A673 (cell line): ENCODE measurements around the gene FRMD4A. TPM values are rescaled to one million over a fixed set of nuclear protein-coding genes. Genes with fewer than 3 reads are reported as not detected.

Source experiments
- BruUV-seq: library from RNA; stranded (reverse); fragments of 400-500 nt; replicated peaks from 2 replicates; lab custom pipeline; 2021; lab: Mats Ljungman, UMichigan
- CTCF ChIA-PET: fragments of 300-600 bp; sonication (Branson Sonifier 250); formaldehyde crosslinking; loops from one replicate; lab custom pipeline; 2022; ENCODE audit warnings: antibody characterized with exemption; lab: Charles Lee
- POLR2A ChIA-PET: fragments of 300-600 bp; sonication (Branson Sonifier 250); formaldehyde crosslinking; loops from one replicate; lab custom pipeline; 2022; ENCODE audit warnings: antibody characterized with exemption; ENCODE audit not compliant: low non-redundant PET; lab: Charles Lee
- DNase-seq: peaks from one replicate; pipeline ENCODE4 v3.0.0-alpha.2; 2015; ENCODE audit warnings: low spot score
- H3K27ac ChIP-seq: fragments of 200-600 bp; sonication (generic); 2 replicates; pipeline ENCODE4 v1.5.1; 2016; ENCODE audit warnings: mixed run types, low read depth, mild to moderate bottlenecking, mixed read lengths, antibody characterized with exemption, low read length; ENCODE audit not compliant: poor library complexity, severe bottlenecking
- H3K27me3 ChIP-seq: fragments of 200-600 bp; sonication (generic); replicated peaks from 2 replicates; pipeline ENCODE4 v1.6.1; 2017; ENCODE audit warnings: mixed run types, low read depth, mild to moderate bottlenecking, mixed read lengths, antibody characterized with exemption, low read length; ENCODE audit not compliant: insufficient read depth, poor library complexity
- H3K36me3 ChIP-seq: fragments of 200-600 bp; sonication (generic); 2 replicates; pipeline ENCODE4 v1.6.1; 2016; ENCODE audit warnings: mixed run types, mild to moderate bottlenecking, mixed read lengths, antibody characterized with exemption, low read length; ENCODE audit not compliant: insufficient read depth, poor library complexity, severe bottlenecking
- H3K4me1 ChIP-seq: fragments of 200-600 bp; sonication (generic); 2 replicates; pipeline ENCODE4 v1.6.1; 2017; ENCODE audit warnings: mixed run types, mild to moderate bottlenecking, mixed read lengths, antibody characterized with exemption, low read length; ENCODE audit not compliant: insufficient read depth, poor library complexity, severe bottlenecking
- H3K4me3 ChIP-seq: fragments of 200-600 bp; sonication (generic); 2 replicates; pipeline ENCODE4 v1.5.1; 2016; ENCODE audit warnings: low read depth, mixed run types, mild to moderate bottlenecking, mixed read lengths, low read length; ENCODE audit not compliant: poor library complexity, severe bottlenecking
- H3K9me3 ChIP-seq: fragments of 200-600 bp; sonication (generic); 2 replicates; pipeline ENCODE4 v1.6.1; 2016; ENCODE audit warnings: mixed run types, low read depth, mild to moderate bottlenecking, mixed read lengths, antibody characterized with exemption, low read length; ENCODE audit not compliant: poor library complexity, severe bottlenecking
- CTCF ChIP-seq: fragments of 300-800, 200-600 bp; sonication (generic); conservative IDR thresholded peaks from 2 replicates; pipeline ENCODE4 v1.5.1; 2017; ENCODE audit warnings: low read depth, mild to moderate bottlenecking, antibody characterized with exemption, low read length, moderate library complexity, mixed read lengths
- EZH2 ChIP-seq: fragments of 200-600 bp; sonication (generic); IDR thresholded peaks from 2 replicates; pipeline ENCODE4 v1.6.1; 2017; ENCODE audit warnings: borderline replicate concordance, low read depth, mild to moderate bottlenecking, mixed read lengths, antibody characterized with exemption, low read length; ENCODE audit not compliant: poor library complexity, severe bottlenecking
- intact Hi-C: fragments of 100-400 bp; cut with micrococcal nuclease; formaldehyde crosslinking; loops from one replicate; pipeline ENCODE4 v1.10.0; 2022; ENCODE audit not compliant: unreplicated experiment
- total RNA-seq: library from RNA; stranded (reverse); gene quantifications from 2 replicates; pipeline ENCODE4 v1.2.3, GENCODE V29; 2021

The FRMD4A gene
- total RNA-seq, 1 experiment from 2014 or later, result 26.3 TPM

DNA sequence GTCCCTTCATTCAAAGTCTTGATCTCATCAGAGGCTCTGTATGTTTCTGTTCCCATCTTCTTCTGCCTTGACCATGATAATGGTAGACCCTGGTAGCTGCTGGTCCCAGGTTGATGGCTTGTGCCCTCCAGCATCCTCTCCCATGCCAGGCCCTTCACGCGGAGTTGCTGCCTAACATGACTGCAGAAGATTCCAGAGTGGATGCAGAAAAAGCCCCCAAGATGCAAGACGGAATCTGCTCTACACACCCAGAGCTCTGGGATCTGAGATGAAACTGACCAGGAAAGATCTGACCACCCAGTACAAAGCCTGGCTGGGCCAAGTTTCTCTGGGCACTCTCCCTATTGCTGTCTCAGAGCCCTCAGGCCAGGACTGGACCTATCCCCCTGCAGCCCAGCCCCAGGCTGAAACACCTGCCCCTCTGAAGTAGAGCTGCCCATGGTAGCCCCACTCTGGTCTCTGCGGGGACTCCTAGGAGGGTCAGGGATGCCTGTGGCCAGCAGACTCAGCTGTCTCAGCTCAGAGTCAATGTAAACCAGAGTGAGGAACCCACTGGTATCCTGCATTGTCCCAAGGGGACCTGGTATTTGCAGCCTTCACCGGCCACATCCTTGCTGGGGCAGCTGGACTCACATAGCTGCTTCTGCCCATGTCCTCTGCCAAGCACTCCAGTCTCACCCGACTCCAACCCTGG, 9.5 kb upstream of the FRMD4A start:
- Histone ChIP-seq H3K27ac (no peak overlapping the region), H3K9me3 (no peaks in the 10 kb centered on the region), H3K27me3 (peaks cover 34% of the 10 kb centered on the region), H3K4me1 (no peaks in the 10 kb centered on the region), H3K4me3 (no peak overlapping the region), H3K36me3 (no peaks in the 10 kb centered on the region)
- DNase-seq, result no peak
- no TSS peak for BruUV-seq
- TF ChIP-seq CTCF (no peak), EZH2 (no peak)
- intact Hi-C loops, result no loop called here
- ChIA-PET POLR2A (no interaction called here), CTCF (no interaction called here)

- Histone ChIP-seq H3K27me3 (peaks cover 7% of the 10 kb centered on the region), H3K4me1 (no peaks in the 10 kb centered on the region), H3K36me3 (no peaks in the 10 kb centered on the region), H3K9me3 (no peaks in the 10 kb centered on the region), H3K27ac (no peak overlapping the region), H3K4me3 (no peak overlapping the region)
- intact Hi-C loops, result no loop called here
- CTCF ChIA-PET, result no interaction called here
- POLR2A ChIA-PET, result no interaction called here
- TF ChIP-seq EZH2, result no peak
- no peak for TF ChIP-seq CTCF
- BruUV-seq, result no TSS peak
- no peak for DNase-seq
These were observed 6.0 kb upstream of the FRMD4A start for GRCh38 chr10:14336736-14337135.

- no TSS peak for BruUV-seq
- DNase-seq, result no peak
- Histone ChIP-seq H3K27me3 (peaks cover 15% of the 10 kb centered on the region), H3K36me3 (no peaks in the 10 kb centered on the region), H3K27ac (no peak overlapping the region), H3K9me3 (no peaks in the 10 kb centered on the region), H3K4me3 (no peak overlapping the region), H3K4me1 (no peaks in the 10 kb centered on the region)
- POLR2A ChIA-PET, result no interaction called here
- intact Hi-C loops, result no loop called here
- CTCF ChIA-PET, result no interaction called here
- TF ChIP-seq CTCF (no peak), EZH2 (no peak)
These were observed 4.0 kb upstream of the FRMD4A start for GRCh38 chr10:14334771-14335170.
